T-helper 2 cell treated with Interferon-gamma antibody and Interleukin-4, amounts not matched to agents 5 μg/mL and 100 μg/mL, for 36 hours (primary cell): ENCODE measurements around the gene TRPM3.

Experiments used
- DNase-seq: peaks from one replicate; pipeline ENCODE4 v3.0.0; 2021; ENCODE audit warnings: low spot score
- H3K27ac Mint-ChIP-seq: one replicate; pipeline ENCODE4 v1.8.0; 2021; ENCODE audit warnings: mild to moderate bottlenecking, mixed read lengths
- H3K27me3 Mint-ChIP-seq: one replicate; pipeline ENCODE4 v1.8.0; 2021; ENCODE audit warnings: low read depth, mixed read lengths
- H3K36me3 Mint-ChIP-seq: one replicate; pipeline ENCODE4 v1.8.0; 2021; ENCODE audit warnings: low read depth, mixed read lengths
- H3K4me1 Mint-ChIP-seq: one replicate; pipeline ENCODE4 v1.8.0; 2021; ENCODE audit warnings: low read depth, mixed read lengths
- H3K4me3 Mint-ChIP-seq: one replicate; pipeline ENCODE4 v1.8.0; 2022; ENCODE audit warnings: mild to moderate bottlenecking, moderate library complexity, mixed read lengths
- H3K9me3 Mint-ChIP-seq: one replicate; pipeline ENCODE4 v1.8.0; 2021; ENCODE audit warnings: mixed read lengths

Gene TRPM3

GRCh38 chr9:70480405-70480980 lies 640.9 kb downstream of the TRPM3 start:
- H3K9me3 Mint-ChIP-seq, result no peaks in the 10 kb centered on the region
- no peak overlapping the region for H3K4me3 Mint-ChIP-seq
- no peaks in the 10 kb centered on the region for H3K27me3 Mint-ChIP-seq
- H3K4me1 Mint-ChIP-seq, result no peaks in the 10 kb centered on the region
- no peak for DNase-seq
- H3K27ac Mint-ChIP-seq, result no peak overlapping the region
- H3K36me3 Mint-ChIP-seq, result no peaks in the 10 kb centered on the region

GRCh38 chr9:70479880-70480291 lies 641.5 kb downstream of the TRPM3 start:
- no peak for DNase-seq
- no peaks in the 10 kb centered on the region for H3K9me3 Mint-ChIP-seq
- H3K27ac Mint-ChIP-seq, result no peak overlapping the region
- H3K4me3 Mint-ChIP-seq, result no peak overlapping the region
- H3K4me1 Mint-ChIP-seq, result no peaks in the 10 kb centered on the region
- H3K27me3 Mint-ChIP-seq, result no peaks in the 10 kb centered on the region
- no peaks in the 10 kb centered on the region for H3K36me3 Mint-ChIP-seq
